ENCODE measurements around the gene XRCC4.

XRCC4 gene

GRCh38 chr5:83172655-83173054, 95.3 kb downstream of the XRCC4 start:
- Histone ChIP-seq H3K36me3 (ENCODE audit: control insufficient read depth, insufficient read depth, low read length) (no peaks in the 10 kb centered on the region), H3K4me3 (ENCODE audit: low read length) (no peak overlapping the region), H3K4me1 (ENCODE audit: control insufficient read depth, insufficient read depth, low read length) (no peaks in the 10 kb centered on the region), H3K9ac (ENCODE audit: low read length) (no peak overlapping the region), H3K27me3 (ENCODE audit: control insufficient read depth, insufficient read depth, low read length) (no peaks in the 10 kb centered on the region), H3K27ac (ENCODE audit: low read depth, low read length) (no peak overlapping the region)

GRCh38 chr5:83173826-83174225, 96.5 kb downstream of the XRCC4 start:
- no peaks in the 10 kb centered on the region for H3K4me1 ChIP-seq (ENCODE audit: control insufficient read depth, insufficient read depth, low read length)
- H3K4me3 ChIP-seq (ENCODE audit: low read length), result no peak overlapping the region
- no peak overlapping the region for H3K27ac ChIP-seq (ENCODE audit: low read depth, low read length)
- no peaks in the 10 kb centered on the region for H3K27me3 ChIP-seq (ENCODE audit: control insufficient read depth, insufficient read depth, low read length)
- H3K9ac ChIP-seq (ENCODE audit: low read length), result no peak overlapping the region
- H3K36me3 ChIP-seq (ENCODE audit: control insufficient read depth, insufficient read depth, low read length), result no peaks in the 10 kb centered on the region

DNA sequence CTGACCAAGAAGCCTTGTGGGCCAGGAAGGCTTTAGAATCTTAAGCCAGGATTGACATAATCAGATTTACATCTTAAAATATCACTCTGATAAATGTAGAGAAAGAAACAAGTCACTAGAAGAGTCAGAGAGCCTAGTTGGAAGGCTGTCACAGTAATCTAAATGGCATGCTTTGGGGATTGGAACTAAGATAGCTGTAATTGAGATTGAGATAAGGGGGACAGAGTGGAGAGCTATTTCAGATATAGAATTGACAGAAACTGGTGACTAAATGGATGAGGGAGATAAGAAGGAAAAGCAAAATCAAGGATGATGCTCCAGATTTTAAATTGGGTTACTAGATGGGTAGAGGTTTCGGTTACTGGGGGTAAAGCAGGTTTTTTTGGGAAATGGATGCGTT, 100.5 kb downstream of the XRCC4 start:
- Histone ChIP-seq H3K27ac (ENCODE audit: low read depth, low read length) (no peak overlapping the region), H3K36me3 (ENCODE audit: control insufficient read depth, insufficient read depth, low read length) (no peaks in the 10 kb centered on the region), H3K9ac (ENCODE audit: low read length) (no peak overlapping the region), H3K27me3 (ENCODE audit: control insufficient read depth, insufficient read depth, low read length) (no peaks in the 10 kb centered on the region), H3K4me1 (ENCODE audit: control insufficient read depth, insufficient read depth, low read length) (no peaks in the 10 kb centered on the region), H3K4me3 (ENCODE audit: low read length) (no peak overlapping the region)

DNA sequence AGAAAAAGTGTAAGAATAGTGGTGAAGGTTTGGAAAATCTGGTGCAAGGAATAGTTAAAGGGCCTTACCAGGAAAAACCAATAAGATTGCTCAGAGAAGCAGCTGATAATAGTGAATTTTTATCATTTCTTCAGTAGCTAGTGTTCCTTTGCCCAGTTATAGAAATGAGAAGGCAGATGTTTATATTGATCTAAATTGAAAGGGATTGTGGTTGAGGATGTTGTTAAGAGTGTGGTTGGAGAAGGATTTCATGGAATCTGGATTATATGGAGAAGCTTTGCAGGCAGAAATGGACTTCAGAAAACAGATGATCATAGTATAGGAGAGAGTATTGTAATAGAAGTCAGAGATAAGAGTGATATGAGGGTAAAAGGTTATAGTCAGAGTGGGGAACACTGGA, 102.6 kb downstream of the XRCC4 start:
- no peak overlapping the region for H3K27ac ChIP-seq (ENCODE audit: low read depth, low read length)
- no peaks in the 10 kb centered on the region for H3K27me3 ChIP-seq (ENCODE audit: control insufficient read depth, insufficient read depth, low read length)
- H3K4me3 ChIP-seq (ENCODE audit: low read length), result no peak overlapping the region
- H3K36me3 ChIP-seq (ENCODE audit: control insufficient read depth, insufficient read depth, low read length), result no peaks in the 10 kb centered on the region
- no peaks in the 10 kb centered on the region for H3K4me1 ChIP-seq (ENCODE audit: control insufficient read depth, insufficient read depth, low read length)
- H3K9ac ChIP-seq (ENCODE audit: low read length), result no peak overlapping the region

DNA sequence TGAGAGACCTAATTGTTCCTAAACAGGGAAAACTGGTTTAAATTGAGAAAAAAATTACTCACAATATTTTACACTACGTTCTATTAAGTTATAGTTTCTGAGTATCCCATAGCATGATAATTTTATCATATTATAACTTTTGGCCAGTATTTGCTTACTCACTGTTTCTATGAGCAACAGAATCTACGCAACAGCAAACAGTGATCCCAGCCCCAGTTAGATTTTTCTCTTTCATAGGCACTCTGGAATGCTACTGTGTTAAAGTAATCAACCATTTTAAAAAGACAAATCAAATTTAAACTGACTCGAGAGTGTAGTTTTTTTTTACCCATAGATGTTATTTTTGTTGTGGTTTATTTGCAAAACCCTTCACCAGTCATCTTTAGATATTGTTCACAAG, 107.2 kb downstream of the XRCC4 start:
- Histone ChIP-seq H3K4me3 (ENCODE audit: low read length) (no peak overlapping the region), H3K27ac (ENCODE audit: low read depth, low read length) (no peak overlapping the region), H3K4me1 (ENCODE audit: control insufficient read depth, insufficient read depth, low read length) (no peaks in the 10 kb centered on the region), H3K36me3 (ENCODE audit: control insufficient read depth, insufficient read depth, low read length) (no peaks in the 10 kb centered on the region), H3K27me3 (ENCODE audit: control insufficient read depth, insufficient read depth, low read length) (no peaks in the 10 kb centered on the region), H3K9ac (ENCODE audit: low read length) (no peak overlapping the region)

- no peaks in the 10 kb centered on the region for H3K36me3 ChIP-seq (ENCODE audit: control insufficient read depth, insufficient read depth, low read length)
- no peak overlapping the region for H3K4me3 ChIP-seq (ENCODE audit: low read length)
- no peaks in the 10 kb centered on the region for H3K4me1 ChIP-seq (ENCODE audit: control insufficient read depth, insufficient read depth, low read length)
- no peak overlapping the region for H3K9ac ChIP-seq (ENCODE audit: low read length)
- H3K27me3 ChIP-seq (ENCODE audit: control insufficient read depth, insufficient read depth, low read length), result no peaks in the 10 kb centered on the region
- no peak overlapping the region for H3K27ac ChIP-seq (ENCODE audit: low read depth, low read length)
Measured at GRCh38 chr5:83192947-83193346, 115.6 kb downstream of the XRCC4 start.

- H3K27me3 ChIP-seq (ENCODE audit: control insufficient read depth, insufficient read depth, low read length), result no peaks in the 10 kb centered on the region
- no peaks in the 10 kb centered on the region for H3K4me1 ChIP-seq (ENCODE audit: control insufficient read depth, insufficient read depth, low read length)
- H3K36me3 ChIP-seq (ENCODE audit: control insufficient read depth, insufficient read depth, low read length), result no peaks in the 10 kb centered on the region
- H3K27ac ChIP-seq (ENCODE audit: low read depth, low read length), result no peak overlapping the region
- H3K9ac ChIP-seq (ENCODE audit: low read length), result no peak overlapping the region
- no peak overlapping the region for H3K4me3 ChIP-seq (ENCODE audit: low read length)
Measured at GRCh38 chr5:83197326-83197967, 120.1 kb downstream of the XRCC4 start.

GRCh38 chr5:83199126-83199525, 121.8 kb downstream of the XRCC4 start:
- H3K27ac ChIP-seq (ENCODE audit: low read depth, low read length), result no peak overlapping the region
- no peak overlapping the region for H3K4me3 ChIP-seq (ENCODE audit: low read length)
- no peaks in the 10 kb centered on the region for H3K4me1 ChIP-seq (ENCODE audit: control insufficient read depth, insufficient read depth, low read length)
- no peaks in the 10 kb centered on the region for H3K27me3 ChIP-seq (ENCODE audit: control insufficient read depth, insufficient read depth, low read length)
- no peaks in the 10 kb centered on the region for H3K36me3 ChIP-seq (ENCODE audit: control insufficient read depth, insufficient read depth, low read length)
- no peak overlapping the region for H3K9ac ChIP-seq (ENCODE audit: low read length)

DNA sequence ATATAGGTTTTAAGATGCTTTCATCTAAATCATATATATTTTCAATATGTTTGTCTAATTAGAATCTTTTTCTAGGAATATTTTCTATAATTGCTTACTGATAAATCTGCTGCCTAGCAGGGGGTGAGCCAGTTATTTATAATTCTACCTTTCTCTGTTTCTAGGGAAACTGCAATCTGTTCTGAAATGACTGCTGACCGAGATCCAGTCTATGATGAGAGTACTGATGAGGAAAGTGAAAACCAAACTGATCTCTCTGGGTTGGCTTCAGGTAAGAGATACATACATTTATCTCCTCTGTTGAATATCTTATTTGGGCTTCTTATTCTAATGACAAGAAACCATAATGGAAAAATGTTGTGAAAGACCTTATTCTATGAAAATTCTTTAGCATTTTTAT, 127.3 kb downstream of the XRCC4 start:
- Histone ChIP-seq H3K36me3 (ENCODE audit: control insufficient read depth, insufficient read depth, low read length) (no peaks in the 10 kb centered on the region), H3K9ac (ENCODE audit: low read length) (no peak overlapping the region), H3K27ac (ENCODE audit: low read depth, low read length) (no peak overlapping the region), H3K27me3 (ENCODE audit: control insufficient read depth, insufficient read depth, low read length) (no peaks in the 10 kb centered on the region), H3K4me3 (ENCODE audit: low read length) (no peak overlapping the region), H3K4me1 (ENCODE audit: control insufficient read depth, insufficient read depth, low read length) (no peaks in the 10 kb centered on the region)

GRCh38 chr5:83209963-83210362, 132.6 kb downstream of the XRCC4 start:
- H3K4me3 ChIP-seq (ENCODE audit: low read length), result no peak overlapping the region
- H3K36me3 ChIP-seq (ENCODE audit: control insufficient read depth, insufficient read depth, low read length), result no peaks in the 10 kb centered on the region
- H3K27me3 ChIP-seq (ENCODE audit: control insufficient read depth, insufficient read depth, low read length), result no peaks in the 10 kb centered on the region
- H3K9ac ChIP-seq (ENCODE audit: low read length), result no peak overlapping the region
- no peaks in the 10 kb centered on the region for H3K4me1 ChIP-seq (ENCODE audit: control insufficient read depth, insufficient read depth, low read length)
- H3K27ac ChIP-seq (ENCODE audit: low read depth, low read length), result no peak overlapping the region

GRCh38 chr5:83219077-83219476, 141.7 kb downstream of the XRCC4 start:
- Histone ChIP-seq H3K36me3 (ENCODE audit: control insufficient read depth, insufficient read depth, low read length) (no peaks in the 10 kb centered on the region), H3K27ac (ENCODE audit: low read depth, low read length) (no peak overlapping the region), H3K9ac (ENCODE audit: low read length) (no peak overlapping the region), H3K4me1 (ENCODE audit: control insufficient read depth, insufficient read depth, low read length) (no peaks in the 10 kb centered on the region), H3K4me3 (ENCODE audit: low read length) (no peak overlapping the region), H3K27me3 (ENCODE audit: control insufficient read depth, insufficient read depth, low read length) (no peaks in the 10 kb centered on the region)

- H3K4me1 ChIP-seq (ENCODE audit: control insufficient read depth, insufficient read depth, low read length), result no peaks in the 10 kb centered on the region
- H3K27me3 ChIP-seq (ENCODE audit: control insufficient read depth, insufficient read depth, low read length), result no peaks in the 10 kb centered on the region
- no peak overlapping the region for H3K4me3 ChIP-seq (ENCODE audit: low read length)
- H3K9ac ChIP-seq (ENCODE audit: low read length), result no peak overlapping the region
- H3K27ac ChIP-seq (ENCODE audit: low read depth, low read length), result no peak overlapping the region
- no peaks in the 10 kb centered on the region for H3K36me3 ChIP-seq (ENCODE audit: control insufficient read depth, insufficient read depth, low read length)
Measured at GRCh38 chr5:83219495-83219894, 142.1 kb downstream of the XRCC4 start.

GRCh38 chr5:83220331-83220730, 143.0 kb downstream of the XRCC4 start:
- H3K9ac ChIP-seq (ENCODE audit: low read length), result no peak overlapping the region
- no peak overlapping the region for H3K4me3 ChIP-seq (ENCODE audit: low read length)
- no peaks in the 10 kb centered on the region for H3K27me3 ChIP-seq (ENCODE audit: control insufficient read depth, insufficient read depth, low read length)
- no peaks in the 10 kb centered on the region for H3K4me1 ChIP-seq (ENCODE audit: control insufficient read depth, insufficient read depth, low read length)
- H3K27ac ChIP-seq (ENCODE audit: low read depth, low read length), result no peak overlapping the region
- no peaks in the 10 kb centered on the region for H3K36me3 ChIP-seq (ENCODE audit: control insufficient read depth, insufficient read depth, low read length)

Measured in rectal smooth muscle tissue (tissue), 1 donor.